ENCODE results near the gene PCDHA9.

PCDHA9 gene

DNA sequence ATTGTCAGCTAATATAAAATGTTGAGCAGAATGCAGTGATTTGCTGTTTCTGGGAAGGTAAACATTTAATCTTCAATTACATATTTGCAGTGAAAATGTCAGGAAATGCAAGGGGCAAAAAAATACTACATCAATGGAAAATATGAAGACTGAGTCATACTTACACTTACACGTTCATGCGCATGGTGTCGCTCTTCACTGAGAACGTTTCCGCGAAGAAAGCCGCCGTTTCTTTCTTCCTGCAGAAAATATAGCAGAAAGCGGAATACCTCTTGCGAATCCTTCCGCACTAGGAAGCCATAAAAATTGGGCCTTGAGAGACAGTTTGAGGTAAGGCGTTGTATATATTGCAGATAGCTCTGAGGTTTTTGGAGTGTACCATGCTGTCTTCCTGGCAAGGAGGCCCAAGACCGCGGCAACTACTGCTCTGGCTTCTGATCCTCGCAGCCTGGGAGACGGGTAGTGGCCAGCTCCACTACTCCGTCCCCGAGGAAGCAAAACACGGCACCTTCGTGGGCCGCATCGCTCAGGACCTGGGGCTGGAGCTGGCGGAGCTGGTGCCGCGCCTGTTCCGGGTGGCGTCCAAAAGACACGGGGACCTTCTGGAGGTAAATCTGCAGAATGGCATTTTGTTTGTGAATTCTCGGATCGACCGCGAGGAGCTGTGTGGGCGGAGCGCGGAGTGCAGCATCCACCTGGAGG, 33.9 kb downstream of the PCDHA9 start, which contains the start of gene PCDHA13:
PCDHA13 (plus strand) TSS at position 236 of the 702 bp plus-strand sequence; CDS start at position 381, 145 bp downstream.
- no peak for DNase-seq

DNA sequence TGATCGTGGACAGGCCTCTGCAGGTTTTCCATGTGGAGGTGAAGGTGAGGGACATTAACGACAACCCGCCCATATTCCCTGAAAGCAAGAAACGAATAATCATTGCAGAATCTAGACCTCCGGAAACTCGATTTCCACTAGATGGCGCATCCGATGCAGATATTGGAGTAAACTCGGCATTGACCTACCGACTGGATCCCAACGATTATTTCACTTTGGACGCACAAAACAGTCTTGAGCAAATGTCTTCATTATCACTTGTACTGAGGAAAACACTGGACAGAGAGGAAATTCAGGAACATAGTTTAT, 34.4 kb downstream of the PCDHA9 start:
- DNase-seq: no peak

DNA sequence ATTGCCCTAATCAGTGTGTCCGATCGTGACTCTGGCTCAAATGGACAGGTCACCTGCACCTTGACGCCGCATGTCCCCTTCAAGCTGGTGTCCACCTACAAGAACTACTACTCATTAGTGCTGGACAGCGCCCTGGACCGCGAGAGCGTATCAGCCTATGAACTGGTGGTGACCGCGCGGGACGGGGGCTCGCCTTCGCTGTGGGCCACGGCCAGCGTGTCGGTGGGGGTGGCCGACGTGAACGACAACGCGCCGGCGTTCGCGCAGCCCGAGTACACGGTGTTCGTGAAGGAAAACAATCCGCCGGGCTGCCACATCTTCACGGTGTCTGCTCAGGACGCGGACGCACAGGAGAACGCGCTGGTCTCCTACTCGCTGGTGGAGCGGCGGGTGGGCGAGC, 35.2 kb downstream of the PCDHA9 start:
- DNase-seq: no peak

DNA sequence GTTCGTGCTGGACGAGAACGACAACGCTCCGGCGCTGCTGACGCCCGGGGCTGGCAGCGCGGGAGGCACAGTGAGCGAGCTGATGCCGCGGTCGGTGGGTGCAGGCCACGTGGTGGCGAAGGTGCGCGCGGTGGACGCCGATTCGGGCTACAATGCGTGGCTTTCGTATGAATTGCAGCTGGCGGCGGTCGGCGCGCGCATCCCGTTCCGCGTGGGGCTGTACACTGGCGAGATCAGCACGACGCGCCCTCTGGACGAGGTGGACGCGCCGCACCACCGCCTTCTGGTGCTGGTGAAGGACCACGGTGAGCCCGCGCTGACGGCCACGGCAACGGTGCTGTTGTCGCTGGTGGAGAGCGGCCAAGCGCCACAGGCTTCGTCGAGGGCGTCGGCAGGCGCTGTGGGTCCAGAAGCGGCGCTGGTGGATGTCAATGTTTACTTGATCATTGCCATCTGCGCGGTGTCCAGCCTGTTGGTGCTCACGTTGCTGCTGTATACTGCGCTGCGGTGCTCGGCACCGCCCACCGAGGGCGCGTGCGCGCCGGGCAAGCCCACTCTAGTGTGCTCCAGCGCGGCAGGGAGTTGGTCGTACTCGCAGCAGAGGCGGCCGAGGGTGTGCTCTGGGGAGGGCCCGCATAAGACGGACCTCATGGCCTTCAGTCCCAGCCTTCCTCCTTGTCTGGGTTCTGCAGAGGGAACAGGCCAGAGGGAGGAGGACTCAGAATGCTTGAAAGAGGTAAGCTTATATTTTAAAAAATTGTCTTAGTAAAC, 35.9 kb downstream of the PCDHA9 start:
- DNase-seq: no peak
